HG03521 (cell line): Measurements from ENCODE around the gene ZGPAT.
"Not testable (repeated sequence)": the region's sequence is repeated elsewhere in the genome, so short reads cannot be mapped to it uniquely, and the experiment has no call there.

Experiments used
- ATAC-seq: cut with Tn5 transposase; IDR thresholded peaks from one replicate; pipeline ENCODE4 v1.9.1; 2021; ENCODE audit warnings: mild to moderate bottlenecking, moderate library complexity; ENCODE audit not compliant: unreplicated experiment

The ZGPAT gene

DNA sequence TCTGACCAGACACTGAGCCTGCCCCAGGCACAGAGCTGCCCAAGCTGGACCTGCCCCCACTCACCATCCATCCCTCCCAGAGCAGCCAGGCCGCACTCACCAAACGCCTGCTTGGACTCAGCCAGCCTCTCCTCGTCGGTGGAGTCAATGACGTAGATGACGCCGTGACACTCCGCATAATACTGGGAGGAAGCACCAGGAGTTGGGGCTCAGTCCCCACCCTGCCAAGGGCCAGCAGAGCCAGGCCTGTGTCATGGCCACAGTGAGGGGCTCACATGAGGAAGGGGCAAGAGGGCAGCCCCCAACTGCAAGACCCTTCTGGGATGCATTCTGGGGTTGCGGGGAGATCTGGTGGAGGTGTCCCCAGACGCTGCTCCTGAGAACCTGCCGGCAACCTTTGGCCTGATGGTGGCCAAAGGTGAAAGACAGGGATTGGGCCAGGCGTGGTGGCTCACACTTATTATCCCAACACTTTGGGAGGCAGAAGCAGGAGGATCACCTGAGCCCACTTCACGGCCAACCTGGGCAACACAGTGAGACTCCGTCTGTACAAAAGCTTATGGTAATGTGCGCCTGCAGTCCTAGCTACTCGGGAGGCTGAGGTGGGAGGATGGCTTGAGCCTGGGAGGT, 5.7 kb upstream of the ZGPAT start:
- no peak for ATAC-seq

- ATAC-seq: no peak
These were observed 4.9 kb upstream of the ZGPAT start for GRCh38 chr20:63702751-63703470.

DNA sequence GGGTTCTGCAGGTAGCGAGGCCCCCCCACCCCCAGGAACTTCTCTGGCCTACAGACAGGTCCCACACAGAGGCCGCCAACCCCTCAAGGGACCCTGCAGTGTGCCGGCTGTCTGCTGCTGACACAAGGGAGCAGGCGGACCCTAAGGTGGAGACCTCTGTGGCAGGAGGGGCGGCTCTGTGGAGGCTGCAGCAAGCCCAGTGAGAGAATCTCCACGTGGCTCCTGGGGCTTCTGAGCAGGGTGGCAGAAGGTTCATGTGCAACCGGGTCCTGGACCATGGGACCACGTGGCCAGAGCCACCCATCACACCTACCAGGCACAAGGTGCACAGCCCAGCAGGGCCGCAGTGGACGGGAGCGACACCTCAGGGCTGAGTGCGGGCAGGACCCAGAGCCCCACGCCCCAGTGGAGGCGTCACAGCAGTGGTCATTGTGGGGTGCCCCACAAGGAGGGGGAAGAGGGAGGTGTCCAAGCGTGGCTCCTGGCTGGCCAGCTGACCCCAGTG, 4.3 kb upstream of the ZGPAT start:
- ATAC-seq: no peak

DNA sequence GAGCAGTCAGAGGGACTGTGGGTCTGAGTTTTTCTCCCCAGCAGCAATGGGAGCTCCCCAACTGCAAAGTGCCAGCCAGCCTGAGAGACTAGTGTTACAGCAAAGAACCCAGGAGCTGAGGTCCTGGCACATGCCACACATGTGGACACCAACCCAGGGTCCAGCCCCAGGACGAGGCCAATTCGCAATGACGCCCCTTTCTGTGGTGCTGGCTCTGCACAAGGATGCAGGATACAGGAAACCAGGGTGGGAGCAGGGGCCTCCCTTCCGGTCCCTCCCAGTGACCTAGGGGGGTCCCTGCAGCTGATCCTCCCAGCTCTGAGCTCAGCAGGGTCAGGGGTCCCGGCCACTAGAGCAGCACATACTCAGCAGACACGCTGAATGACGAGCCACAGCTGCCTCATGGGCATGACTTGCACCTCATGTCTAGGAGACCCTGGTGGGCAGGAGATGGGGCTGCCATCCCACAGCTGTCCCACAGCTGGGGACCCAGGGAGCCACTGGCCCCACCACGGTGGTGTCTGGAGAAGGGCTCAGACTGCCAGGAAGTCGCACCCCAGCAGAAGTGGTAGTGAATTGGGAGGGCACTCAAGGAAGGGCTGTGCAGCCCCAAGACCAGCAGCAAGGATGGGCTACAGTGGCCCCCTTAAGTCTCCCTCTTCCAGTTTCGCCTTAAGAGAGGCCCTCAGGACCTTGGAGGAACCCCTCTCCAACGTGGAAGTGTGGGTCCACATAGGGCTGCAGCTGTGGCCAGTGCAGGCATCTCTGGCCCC, 3.7 kb upstream of the ZGPAT start:
- no peak for ATAC-seq

GRCh38 chr20:63704749-63705117, 3.1 kb upstream of the ZGPAT start:
- ATAC-seq: no peak

DNA sequence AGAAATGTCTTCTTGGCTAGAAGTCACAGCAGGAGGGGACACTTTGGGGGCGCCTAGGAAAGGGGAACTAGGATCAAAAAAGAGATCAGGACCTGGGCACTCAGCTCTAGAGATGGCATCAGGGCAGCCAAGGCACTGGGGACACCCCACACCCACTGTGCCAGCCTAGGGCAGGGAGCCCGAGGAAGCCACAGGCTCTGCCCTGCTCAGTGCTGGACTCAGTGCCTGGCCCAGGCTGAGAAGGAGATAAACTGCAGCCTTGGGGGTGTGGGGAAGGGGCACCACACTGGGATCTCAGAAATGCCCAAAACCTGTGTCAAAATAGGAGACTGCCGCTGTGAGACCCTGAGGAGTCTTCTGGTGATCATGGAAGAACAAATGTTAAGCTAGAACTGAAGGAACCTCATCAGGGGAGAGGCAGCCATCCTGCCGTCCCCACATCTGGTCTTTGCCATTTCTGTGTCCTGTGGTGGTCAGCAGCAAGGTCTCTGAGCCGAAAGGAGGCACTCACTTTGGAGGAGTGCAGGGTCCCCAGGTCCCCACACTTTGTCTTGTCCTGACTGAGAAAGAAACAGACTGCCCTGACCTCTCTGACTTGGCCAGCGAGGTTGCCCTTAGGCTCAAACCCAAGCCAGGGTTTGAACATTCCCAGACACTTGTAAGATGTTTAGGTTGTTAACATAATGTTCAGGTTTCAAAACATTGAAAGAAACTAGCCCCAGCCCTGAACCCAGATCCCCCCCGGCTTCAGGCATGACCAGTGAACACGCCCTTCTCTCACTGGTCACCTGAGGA, 2.4 kb upstream of the ZGPAT start:
- no peak for ATAC-seq

- no peak for ATAC-seq
These were observed 1.7 kb upstream of the ZGPAT start for GRCh38 chr20:63706027-63706695.

- peak; percentile 25 for ATAC-seq
These were observed 834 bp upstream of the ZGPAT start for GRCh38 chr20:63706852-63707557.

DNA sequence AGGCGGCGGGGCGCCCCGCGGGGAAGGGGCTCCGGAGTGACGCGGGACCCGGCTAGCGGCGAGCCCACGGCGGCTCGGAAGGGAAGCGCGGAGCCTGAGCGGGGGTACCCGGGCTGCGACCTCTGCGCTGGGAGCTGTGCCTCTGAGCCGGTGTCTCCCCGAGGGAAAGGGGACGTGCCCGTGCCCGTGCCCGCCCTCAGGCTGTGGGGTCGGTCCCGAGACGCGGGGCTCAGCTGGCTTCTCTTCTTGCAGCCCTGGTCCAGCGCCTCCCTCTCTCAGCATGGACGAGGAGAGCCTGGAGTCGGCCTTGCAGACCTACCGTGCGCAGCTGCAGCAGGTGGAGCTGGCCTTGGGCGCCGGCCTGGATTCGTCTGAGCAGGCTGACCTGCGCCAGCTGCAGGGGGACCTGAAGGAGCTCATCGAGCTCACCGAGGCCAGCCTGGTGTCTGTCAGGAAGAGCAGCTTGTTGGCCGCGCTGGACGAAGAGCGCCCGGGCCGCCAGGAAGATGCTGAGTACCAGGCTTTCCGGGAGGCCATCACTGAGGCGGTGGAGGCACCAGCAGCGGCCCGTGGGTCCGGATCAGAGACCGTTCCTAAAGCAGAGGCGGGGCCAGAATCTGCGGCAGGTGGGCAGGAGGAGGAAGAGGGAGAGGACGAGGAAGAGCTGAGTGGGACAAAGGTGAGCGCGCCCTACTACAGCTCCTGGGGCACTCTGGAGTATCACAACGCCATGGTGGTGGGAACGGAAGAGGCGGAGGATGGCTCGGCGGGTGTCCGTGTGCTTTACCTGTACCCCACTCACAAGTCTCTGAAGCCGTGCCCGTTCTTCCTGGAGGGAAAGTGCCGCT, 686 bp downstream of the ZGPAT start:
- no peak for ATAC-seq

GRCh38 chr20:63709149-63709527, 1.3 kb downstream of the ZGPAT start:
- no peak for ATAC-seq

DNA sequence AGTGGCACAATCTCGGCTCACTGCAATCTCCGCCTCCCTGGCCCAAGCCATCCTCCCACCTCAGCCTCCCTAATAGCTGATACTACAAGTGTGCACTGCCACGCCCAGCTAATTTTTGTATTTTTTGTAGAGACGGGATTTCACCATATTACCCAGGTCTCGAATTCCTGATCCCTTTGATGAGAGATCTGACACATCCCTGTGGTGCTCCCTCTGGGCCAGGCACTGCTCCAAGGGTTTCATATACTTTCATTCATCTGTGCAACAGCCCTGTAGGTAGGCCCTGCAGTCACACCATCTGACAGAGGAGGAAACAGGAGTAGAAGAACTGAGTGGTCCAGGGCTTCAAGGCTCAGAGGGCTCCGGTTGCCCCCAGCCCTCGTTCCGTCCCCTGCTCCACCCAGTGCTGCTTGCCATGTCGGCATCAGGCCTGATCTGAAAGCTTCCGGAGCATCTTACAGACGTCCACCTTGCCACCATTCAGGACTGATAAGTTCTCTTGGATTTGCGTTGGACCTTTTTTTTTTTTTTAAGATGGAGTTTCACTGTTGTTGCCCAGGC, 3.3 kb downstream of the ZGPAT start:
- no peak for ATAC-seq

- no peak for ATAC-seq
These were observed 4.4 kb downstream of the ZGPAT start for GRCh38 chr20:63712191-63712590.

DNA sequence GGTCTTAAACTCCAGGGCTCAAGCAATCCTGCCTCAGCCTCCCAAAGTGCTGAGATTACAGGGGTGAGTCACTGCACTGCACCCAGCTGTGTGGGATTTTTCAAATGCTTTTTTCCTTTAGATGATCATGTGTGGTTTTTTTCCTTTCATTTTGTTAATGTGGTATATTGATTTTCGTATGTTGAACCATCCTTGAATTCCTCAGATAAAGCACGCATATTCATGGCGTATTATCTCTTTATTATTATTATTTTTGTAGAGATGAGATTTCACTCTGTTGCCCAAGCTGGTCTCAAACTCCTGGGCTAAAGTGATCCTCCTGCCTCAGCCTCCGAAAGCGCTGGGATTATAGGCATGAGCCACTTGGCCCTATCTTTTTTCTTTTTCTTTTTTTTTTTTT, 7.0 kb downstream of the ZGPAT start:
- no peak for ATAC-seq

- no peak for ATAC-seq
These were observed 11.2 kb downstream of the ZGPAT start for GRCh38 chr20:63718996-63719395.

- ATAC-seq: not testable (repeated sequence)
These were observed 15.3 kb downstream of the ZGPAT start for GRCh38 chr20:63722967-63723622.

DNA sequence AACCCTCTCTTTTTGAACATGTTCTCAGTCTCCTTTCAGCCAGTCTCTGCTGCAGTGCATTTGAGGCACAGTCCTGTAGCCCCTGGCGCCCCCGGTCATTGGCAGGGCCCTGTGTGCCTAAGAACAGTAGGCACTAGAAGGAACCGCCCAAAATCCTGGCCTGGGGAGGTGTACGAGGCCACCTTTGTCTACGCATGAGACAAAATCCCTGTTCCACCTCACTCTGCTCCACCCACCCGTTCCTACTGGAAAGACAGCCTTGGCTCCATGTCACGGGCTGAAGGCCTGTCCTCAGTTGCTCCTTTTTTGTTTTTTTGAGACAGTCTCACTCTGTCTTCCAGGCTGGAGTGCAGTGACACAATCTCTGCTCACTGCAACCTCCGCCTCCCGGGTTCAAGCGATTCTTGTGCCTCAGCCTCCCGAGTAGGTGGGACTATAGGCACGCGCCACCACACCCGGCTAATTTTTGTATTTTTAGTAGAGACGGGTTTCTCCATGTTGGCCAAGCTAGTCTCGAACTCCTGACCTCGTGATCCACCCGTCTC, 22.4 kb downstream of the ZGPAT start:
- ATAC-seq: not testable (repeated sequence)

DNA sequence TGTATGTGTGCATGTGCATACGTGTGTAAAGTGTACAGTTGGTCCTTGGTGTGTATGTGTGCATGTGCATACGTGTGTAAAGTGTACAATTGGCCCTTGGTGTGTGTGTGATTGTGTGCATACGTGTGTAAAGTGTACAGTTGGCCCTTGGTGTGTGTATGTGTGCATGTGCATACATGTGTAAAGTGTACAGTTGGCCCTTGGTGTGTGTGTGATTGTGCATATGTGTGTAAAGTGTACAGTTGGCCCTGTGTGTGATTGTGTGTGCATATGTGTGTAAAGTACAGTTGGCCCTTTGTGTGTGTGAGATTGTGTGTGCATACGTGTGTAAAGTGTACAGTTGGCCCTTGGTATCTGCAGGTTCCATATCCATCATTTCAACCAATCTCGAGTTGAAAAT, 23.6 kb downstream of the ZGPAT start:
- no peak for ATAC-seq
